ENCODE measurements around the gene ATP8B3. TPM values are rescaled to one million over a fixed set of nuclear protein-coding genes. Genes with fewer than 3 reads are reported as not detected.

ATP8B3 gene
- total and polyA plus RNA-seq, 9 of the 15 experiments (the other 6 are each of a cell fraction or from before 2014, with no cell fraction given), result 1.2 to 12.3 (median 3.8) TPM

GRCh38 chr19:1836458-1837221 lies 24.6 kb upstream of the ATP8B3 start (continued):
- no peak for TF ChIP-seq CHD7 (IDR thresholded peaks at IDR 0.05; ENCODE audit: low read depth, low read length)
- TF ChIP-seq SRF (CRISPR knock-in tag; IDR thresholded peaks at IDR 0.05), result peak in 1 of 2 experiments; percentile 53; a peak in 1 of 4 replicates
- no peak for TF ChIP-seq MITF (IDR thresholded peaks at IDR 0.05)
- TF ChIP-seq MBD2 (IDR thresholded peaks at IDR 0.05; ENCODE audit: borderline replicate concordance, low read depth), result peak; percentile 49; the same call in 1 of the 2 replicates
- TF ChIP-seq E2F6 (IDR thresholded peaks at IDR 0.05; ENCODE audit: borderline replicate concordance in 1 of 2, extremely low read depth in 1 of 2, insufficient read depth in 1 of 2, insufficient read length in 1 of 2, low read depth in 1 of 2, low read length in 1 of 2, poor library complexity in 1 of 2, severe bottlenecking in 1 of 2), result peak in 1 of 2 experiments; percentile 35
- peak; percentile 25; the same call in 1 of the 2 replicates for TF ChIP-seq MEF2D (tag; conservative IDR thresholded peaks at IDR 0.05; ENCODE audit: low read depth)
- TF ChIP-seq ZNF586 (CRISPR knock-in tag; conservative IDR thresholded peaks at IDR 0.05), result no peak
- no peak for TF ChIP-seq ATF1 (CRISPR knock-in tag; IDR thresholded peaks at IDR 0.05)
- TF ChIP-seq ATF1 (tag; IDR thresholded peaks at IDR 0.05), result peak; percentile 63
- no peak for TF ChIP-seq TFE3 (CRISPR knock-in tag; IDR thresholded peaks at IDR 0.05)
- TF ChIP-seq PYGO2 (tag; IDR thresholded peaks at IDR 0.05), result no peak
